GM18502 (cell line): ENCODE results near the gene ABCE1.

Experiments used
- ATAC-seq: cut with Tn5 transposase; IDR thresholded peaks from one replicate; pipeline ENCODE4 v1.9.1; 2021; ENCODE audit warnings: mild to moderate bottlenecking; ENCODE audit not compliant: unreplicated experiment, poor library complexity

ABCE1 gene

GRCh38 chr4:145097821-145098674 lies at the start of gene ABCE1, which contains the start of gene ANAPC10:
Gene ABCE1, plus strand, starts transcription at chr4:145098311. Its CDS starts 6,102 bp downstream, at chr4:145104413.
Gene ANAPC10, minus strand, starts transcription at chr4:145098196. Its CDS starts 2,097 bp downstream, at chr4:145096099.
- ATAC-seq, result peak; percentile 78

- no peak for ATAC-seq
Observed at GRCh38 chr4:145048817-145049216, 49.3 kb upstream of the ABCE1 start.

GRCh38 chr4:145049241-145049640 lies 48.9 kb upstream of the ABCE1 start:
- no peak for ATAC-seq

- ATAC-seq, result no peak
Observed at GRCh38 chr4:145055533-145056257, 42.4 kb upstream of the ABCE1 start.

GRCh38 chr4:145056325-145057130 lies 41.6 kb upstream of the ABCE1 start:
- ATAC-seq, result no peak

- no peak for ATAC-seq
Observed at GRCh38 chr4:145058256-145058655, 39.9 kb upstream of the ABCE1 start.

- ATAC-seq, result peak; percentile 82
Observed at GRCh38 chr4:145061318-145061920, 36.7 kb upstream of the ABCE1 start.

GRCh38 chr4:145066063-145066501 lies 32.0 kb upstream of the ABCE1 start:
- no peak for ATAC-seq

GRCh38 chr4:145069361-145069760 lies 28.8 kb upstream of the ABCE1 start:
- ATAC-seq, result no peak

- ATAC-seq, result no peak
Observed at GRCh38 chr4:145071560-145071959, 26.6 kb upstream of the ABCE1 start.

GRCh38 chr4:145075742-145076468 lies 22.2 kb upstream of the ABCE1 start:
- no peak for ATAC-seq

- no peak for ATAC-seq
Observed at GRCh38 chr4:145076469-145076855, 21.6 kb upstream of the ABCE1 start.

GRCh38 chr4:145081756-145082155 lies 16.4 kb upstream of the ABCE1 start:
- no peak for ATAC-seq

GRCh38 chr4:145083891-145084605 lies 14.1 kb upstream of the ABCE1 start:
- ATAC-seq, result no peak

- no peak for ATAC-seq
Observed at GRCh38 chr4:145090380-145090779, 7.7 kb upstream of the ABCE1 start.

- no peak for ATAC-seq
Observed at GRCh38 chr4:145093638-145094037, 4.5 kb upstream of the ABCE1 start.

GRCh38 chr4:145097331-145097820 lies 735 bp upstream of the ABCE1 start:
- ATAC-seq, result peak; percentile 5

GRCh38 chr4:145098675-145099037 lies 545 bp downstream of the ABCE1 start:
- ATAC-seq, result peak; percentile 17

GRCh38 chr4:145099653-145100052 lies 1.5 kb downstream of the ABCE1 start:
- ATAC-seq, result no peak
